ENCODE results near the gene DAGLA.

Gene DAGLA

DNA sequence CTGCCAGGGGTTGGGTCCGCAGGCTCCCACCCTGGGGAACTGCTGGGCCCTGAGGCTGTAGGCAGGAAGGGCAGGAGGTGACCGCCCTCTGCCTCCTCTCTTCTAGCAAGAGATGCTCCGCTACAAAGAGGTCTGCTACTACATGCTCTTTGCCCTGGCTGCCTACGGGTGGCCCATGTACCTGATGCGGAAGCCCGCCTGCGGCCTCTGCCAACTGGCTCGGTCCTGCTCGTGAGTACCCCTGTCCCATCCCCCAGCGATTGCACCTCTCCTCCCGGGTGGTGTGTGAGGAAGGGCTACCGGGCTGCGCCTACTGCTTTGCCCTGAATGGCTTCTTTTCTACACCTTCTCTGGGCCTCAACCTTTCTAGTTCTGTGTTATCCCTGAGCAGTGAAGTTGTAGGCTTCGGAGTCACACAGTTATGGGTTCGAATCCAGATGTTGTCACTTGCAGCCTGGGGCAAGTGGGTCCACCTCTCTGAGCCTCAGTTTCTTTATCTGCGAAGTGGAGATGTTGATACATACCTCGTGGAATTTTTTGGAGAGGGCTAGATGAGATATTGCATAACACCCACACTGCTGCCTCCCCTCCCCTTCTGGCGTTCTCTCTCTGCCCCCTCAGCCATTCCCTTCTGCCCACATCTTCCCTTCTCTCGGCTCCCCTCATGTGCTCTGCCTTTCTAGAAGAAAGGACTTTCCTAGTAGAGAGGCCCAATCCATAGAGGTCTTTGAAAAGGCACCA, 51.2 kb downstream of the DAGLA start:
- DNase-seq: no peak

DNA sequence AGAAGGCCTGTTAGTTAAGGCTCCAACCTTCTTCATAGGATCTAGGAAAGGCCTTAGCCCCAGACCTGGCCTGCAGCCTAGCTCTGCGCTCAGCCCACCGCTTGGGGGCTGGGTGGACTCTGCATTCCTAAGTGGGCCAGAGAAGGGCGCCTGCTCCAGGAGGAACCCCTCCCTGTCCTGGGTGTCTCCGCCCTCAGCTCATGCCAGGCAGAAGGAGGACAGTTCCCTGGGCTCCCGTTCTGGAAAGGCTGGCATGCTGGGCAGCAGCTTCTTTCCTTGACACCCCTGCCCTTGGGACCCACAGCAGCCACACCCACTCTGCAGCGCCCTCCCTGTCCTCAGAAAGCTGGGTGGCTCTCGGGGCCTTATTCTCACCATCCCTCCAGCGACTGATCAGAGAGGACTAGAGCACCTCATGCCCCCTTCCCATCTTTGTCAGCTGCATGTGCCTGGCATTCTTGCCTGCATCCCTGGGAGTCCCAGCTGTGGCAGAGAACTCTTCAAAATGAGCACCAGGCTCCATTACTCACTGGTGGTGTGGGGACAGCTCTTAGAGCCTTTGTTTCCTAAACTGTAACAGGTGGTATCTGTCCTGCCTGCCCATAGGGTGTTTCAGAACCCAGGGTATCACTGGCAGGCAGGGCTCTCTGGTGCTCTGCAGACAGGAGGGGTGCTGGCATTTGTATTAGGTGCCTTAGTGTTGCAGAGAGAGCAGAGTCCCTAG, 51.9 kb downstream of the DAGLA start:
- no peak for DNase-seq

DNA sequence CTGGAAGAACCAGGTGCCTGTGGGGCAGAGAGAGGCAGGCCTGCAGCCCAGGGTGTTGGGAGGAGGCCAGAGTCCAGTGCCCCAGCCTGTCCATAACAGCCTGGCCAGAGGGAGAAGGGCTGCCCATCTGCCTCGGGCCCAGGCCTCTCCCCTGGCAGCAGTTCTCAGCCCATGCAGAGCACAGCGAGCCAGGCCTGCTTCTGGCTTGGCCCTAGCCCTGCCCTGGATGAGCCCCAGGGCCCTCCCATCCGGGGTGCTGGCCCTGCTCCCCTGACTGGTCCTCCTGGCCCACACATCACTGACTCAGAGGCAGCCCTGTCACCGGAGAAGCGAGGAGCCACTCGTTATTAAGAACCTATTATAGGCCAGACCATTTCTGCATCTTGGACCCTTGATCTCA, 52.5 kb downstream of the DAGLA start:
- DNase-seq: no peak

DNA sequence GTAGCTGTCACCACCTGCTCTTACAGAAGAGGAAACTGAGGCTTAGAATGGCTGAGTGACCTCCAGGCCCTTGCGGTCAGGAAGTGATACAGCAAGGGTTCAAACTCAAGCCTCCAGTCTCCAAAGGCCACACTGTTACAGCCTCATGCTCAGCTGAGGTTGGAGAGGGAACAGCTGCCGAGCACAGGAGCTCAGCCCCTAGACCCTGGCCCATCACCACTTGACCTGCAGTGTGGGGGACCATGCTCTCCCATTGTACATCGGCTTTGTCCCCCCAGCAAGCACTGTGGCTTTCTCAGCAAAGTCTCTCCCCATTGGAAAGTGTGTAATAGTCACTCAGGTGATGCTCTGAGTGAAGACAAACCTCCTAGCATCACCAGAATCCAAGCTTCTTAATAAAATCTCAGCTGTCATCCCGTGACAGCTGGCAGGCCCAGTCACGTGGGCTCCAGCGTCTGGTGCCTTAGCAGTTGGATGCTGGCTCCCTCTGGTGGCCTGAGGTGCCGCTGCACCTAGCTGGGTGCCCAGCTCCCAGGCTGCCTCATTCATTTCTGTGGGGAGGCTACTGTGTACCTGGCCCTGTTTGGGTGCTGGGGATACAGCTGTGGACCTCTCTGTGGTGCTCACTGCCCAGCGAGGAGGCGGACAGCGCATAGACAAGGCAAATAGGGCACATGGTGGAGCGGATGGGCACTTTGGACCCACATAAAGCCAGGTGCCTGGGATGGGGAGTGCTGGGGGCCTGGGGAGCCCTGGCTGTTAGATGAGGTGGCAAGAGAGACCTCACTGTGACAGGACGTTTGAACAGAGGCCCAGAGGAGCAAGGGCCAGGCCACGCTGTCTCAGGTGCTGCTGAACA, 53.2 kb downstream of the DAGLA start:
- DNase-seq: peak; percentile 84

DNA sequence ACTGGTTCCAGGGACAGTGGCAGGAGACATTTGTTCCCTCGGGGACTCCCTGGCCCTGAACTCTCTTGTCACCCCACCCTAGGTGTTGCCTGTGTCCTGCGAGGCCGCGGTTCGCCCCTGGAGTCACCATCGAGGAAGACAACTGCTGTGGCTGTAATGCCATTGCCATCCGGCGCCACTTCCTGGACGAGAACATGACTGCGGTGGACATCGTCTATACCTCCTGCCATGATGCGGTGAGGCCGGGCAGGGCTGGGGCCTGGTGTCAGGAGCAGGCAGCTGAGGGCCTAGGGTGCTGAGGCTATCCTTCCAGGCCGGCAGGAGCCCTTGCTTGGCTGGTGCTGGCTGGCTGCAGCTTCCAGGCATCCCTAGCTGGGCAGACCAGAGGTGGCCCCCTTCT, 54.6 kb downstream of the DAGLA start:
- no peak for DNase-seq

DNA sequence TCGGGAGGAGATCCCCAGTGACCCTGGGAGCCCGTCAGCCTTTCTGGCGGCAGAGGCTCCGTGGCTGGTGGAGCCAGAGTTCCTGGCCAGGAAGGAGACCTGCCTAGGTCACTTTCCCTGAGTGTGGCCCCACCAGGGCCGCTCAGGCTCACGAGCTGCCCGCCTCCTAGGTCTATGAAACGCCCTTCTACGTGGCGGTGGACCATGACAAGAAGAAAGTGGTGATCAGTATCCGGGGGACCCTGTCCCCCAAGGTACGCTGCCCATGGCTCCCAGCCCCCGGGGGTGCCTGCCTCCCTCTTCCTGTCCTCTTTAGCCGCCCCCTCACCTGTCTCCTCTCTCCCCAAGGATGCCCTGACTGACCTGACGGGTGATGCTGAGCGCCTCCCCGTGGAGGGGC, 55.2 kb downstream of the DAGLA start:
- no peak for DNase-seq

DNA sequence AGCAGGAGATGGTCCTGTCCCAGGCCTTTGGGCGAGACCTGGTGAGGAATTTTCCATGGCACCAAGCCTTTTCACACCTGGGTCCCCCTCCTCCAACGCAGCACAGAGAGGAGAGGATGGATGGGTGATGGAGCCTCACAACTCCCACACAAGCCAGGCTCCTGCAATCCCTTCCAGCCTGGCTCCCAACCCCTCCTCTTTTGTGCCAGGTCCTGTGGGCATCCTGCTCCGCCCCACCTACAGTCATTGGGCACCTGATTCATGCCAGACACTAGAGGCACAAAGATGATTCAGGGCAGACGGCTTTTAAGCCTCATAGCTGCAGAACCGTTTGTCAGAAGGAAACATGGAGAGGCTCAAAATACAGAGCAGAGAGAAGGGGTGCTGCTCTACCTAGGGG, 56.1 kb downstream of the DAGLA start:
- no peak for DNase-seq

DNA sequence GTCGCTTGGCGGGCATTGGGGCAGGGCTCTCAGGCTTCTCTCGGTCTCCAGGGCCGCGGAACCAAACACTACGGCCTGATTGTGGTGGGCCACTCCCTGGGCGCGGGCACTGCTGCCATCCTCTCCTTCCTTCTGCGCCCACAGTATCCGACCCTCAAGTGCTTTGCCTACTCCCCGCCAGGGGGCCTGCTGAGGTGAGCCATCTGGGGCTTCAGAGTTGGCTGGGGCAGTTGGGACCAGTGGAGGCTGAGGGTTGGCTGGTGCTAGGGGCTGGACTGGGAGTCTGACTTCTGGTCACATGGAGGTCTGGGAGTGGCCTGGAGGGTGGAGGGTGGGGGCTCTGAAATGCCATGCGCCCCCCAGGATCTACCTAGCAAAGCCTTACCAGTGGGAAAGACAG, 56.9 kb downstream of the DAGLA start:
- DNase-seq: no peak

DNA sequence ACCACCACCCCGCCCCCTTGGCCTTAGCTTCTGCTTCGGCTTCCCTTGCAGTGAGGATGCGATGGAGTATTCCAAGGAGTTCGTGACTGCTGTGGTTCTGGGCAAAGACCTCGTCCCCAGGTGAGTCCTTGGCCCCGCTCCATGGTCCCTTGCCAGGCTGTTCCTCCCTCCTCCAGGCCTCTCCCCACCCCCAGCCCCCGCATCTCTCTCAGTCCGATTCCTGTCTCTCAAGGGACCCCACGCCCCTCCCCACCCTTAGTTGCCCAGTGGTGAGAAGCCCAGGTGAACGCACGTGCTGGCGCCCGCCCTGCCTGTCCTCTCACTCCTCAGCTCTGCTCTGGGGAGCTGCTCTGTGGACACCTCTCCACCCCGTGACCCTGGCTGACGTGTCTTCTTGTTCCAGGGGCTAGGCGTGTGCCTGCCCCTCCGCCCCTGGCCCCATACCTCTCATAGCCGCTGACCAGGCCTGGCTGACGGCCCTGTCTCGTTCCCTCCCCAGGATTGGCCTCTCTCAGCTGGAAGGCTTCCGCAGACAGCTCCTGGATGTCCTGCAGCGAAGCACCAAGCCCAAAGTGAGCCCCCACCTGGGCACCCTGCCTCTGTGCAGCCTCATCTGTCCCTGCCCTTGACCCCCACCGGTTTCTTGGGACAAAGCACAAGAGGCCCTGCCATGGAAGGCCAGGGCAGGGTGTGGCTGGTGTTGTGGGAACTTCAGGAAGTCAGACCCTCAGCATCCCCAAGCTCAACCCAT, 57.6 kb downstream of the DAGLA start:
- DNase-seq: no peak

DNA sequence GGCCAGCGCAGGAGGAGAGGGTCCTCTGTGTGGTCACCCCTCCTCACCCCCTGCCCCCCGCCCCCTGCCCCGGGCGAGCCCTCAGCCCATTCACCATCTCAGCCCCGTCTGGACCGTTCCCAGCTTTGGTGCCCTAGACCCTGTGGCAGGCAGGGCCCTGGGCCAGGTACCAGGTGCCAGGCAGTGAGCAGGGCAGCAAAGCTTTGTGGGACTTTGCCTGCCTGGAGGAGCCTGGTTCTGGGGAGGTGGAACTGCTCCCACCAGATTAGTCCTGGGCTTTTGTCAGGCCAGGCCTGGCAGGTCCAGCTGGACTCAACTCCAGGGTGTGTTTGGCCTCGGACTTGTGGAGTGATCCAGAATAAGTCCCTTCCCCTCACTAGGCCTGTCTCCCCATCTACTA, 58.6 kb downstream of the DAGLA start:
- DNase-seq: no peak

DNA sequence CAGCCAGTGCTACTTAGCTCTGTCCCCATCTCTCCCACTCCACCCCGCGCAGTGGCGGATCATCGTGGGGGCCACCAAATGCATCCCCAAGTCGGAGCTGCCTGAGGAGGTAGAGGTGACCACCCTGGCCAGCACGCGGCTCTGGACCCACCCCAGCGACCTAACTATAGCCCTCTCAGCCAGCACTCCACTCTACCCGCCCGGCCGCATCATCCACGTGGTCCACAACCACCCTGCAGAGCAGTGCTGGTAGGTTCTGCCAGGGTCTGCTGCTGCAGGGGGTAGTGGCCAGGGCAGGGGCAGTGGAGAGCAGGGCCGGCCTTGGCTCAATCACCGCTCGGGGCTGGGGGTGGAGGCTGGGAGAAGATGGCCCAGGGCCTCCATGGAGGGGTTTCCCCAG, 59.2 kb downstream of the DAGLA start:
- DNase-seq: no peak

DNA sequence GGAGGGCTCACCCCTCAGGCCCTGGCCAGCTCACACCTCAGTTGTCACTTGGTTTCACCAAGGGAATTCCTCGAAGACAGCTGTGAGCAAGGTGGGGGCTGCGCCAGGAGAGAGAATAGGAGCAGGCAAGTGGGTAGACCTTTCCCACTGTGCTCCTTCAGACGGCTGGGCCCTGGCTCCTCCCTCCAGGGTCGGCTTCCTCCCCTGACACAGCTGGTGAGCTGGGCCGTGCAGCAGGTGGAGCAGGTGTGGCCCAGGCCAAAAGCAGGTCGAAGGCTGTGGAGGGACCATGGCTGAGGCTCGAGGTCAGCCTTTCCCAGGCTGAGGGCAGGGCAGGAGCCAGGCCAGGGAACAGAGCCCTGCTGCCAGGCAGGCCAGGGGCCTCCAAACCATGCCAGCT, 59.8 kb downstream of the DAGLA start:
- no peak for DNase-seq

DNA sequence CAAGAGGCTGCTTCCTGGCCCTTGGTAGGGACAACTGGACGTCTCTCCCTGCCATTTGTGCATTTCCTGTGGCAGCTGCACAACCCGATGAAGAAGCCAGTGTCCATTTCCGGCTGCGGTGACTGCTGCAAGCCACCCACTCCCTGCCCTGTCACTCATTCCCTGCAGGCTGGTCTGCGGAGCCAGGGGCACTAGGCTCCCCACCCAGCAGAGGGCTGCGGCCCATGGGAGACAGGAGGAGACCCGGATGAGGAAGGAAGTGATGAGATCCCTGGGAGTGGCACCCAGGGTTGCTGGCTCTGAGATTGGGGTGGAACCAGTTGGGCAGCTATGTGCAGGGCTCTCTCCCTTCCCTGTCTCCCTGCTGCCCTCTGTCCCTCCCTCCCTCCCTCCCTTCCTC, 62.2 kb downstream of the DAGLA start:
- no peak for DNase-seq

DNA sequence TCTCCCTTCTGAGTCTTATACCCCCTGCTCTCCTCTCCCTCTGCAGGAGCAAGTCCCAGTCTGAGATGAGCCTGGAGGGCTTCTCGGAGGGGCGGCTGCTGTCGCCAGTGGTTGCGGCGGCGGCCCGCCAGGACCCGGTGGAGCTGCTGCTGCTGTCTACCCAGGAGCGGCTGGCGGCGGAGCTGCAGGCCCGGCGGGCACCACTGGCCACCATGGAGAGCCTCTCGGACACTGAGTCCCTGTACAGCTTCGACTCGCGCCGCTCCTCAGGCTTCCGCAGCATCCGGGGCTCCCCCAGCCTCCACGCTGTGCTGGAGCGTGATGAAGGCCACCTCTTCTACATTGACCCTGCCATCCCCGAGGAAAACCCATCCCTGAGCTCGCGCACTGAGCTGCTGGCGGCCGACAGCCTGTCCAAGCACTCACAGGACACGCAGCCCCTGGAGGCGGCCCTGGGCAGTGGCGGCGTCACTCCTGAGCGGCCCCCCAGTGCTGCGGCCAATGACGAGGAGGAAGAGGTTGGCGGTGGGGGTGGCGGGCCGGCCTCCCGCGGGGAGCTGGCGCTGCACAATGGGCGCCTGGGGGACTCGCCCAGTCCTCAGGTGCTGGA, 63.4 kb downstream of the DAGLA start:
- no peak for DNase-seq

DNA sequence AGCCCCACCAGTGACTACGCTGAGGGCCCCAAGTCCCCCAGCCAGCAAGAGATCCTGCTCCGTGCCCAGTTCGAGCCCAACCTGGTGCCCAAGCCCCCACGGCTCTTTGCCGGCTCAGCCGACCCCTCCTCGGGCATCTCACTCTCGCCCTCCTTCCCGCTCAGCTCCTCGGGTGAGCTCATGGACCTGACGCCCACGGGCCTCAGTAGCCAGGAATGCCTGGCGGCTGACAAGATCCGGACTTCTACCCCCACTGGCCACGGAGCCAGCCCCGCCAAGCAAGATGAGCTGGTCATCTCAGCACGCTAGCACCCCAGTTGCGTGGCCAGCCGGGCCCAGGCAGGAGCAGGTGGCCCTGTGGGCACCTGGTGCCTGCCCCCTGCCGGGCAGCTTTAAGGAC, 64.0 kb downstream of the DAGLA start:
- no peak for DNase-seq

DNA sequence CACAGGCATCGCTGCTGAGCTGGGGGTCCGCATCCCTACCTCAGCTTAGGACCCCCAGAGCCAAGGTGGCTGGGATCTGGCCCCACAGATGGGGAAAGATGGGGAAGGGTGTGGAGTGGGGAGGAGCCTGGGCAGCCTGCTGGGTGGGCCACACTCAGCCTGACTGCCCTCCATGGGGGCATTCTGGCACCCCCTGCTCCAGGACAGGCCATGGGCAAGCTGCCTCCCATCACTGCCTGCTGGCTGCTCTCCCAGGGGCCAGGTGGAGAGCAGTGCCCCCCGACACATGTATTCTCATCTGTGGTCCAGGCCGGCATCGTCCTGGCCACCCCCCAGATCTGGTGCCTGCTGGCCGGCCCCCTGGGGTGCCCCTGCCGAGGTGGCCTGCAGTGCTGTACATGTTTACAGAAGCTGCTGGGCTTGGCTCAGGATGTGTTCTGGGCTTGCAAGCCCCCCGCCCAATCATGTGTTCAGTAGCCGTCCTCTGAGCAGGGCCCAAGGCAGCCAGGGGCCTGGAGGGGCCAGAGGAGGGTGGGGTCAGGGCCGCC, 64.5 kb downstream of the DAGLA start:
- no peak for DNase-seq

DNA sequence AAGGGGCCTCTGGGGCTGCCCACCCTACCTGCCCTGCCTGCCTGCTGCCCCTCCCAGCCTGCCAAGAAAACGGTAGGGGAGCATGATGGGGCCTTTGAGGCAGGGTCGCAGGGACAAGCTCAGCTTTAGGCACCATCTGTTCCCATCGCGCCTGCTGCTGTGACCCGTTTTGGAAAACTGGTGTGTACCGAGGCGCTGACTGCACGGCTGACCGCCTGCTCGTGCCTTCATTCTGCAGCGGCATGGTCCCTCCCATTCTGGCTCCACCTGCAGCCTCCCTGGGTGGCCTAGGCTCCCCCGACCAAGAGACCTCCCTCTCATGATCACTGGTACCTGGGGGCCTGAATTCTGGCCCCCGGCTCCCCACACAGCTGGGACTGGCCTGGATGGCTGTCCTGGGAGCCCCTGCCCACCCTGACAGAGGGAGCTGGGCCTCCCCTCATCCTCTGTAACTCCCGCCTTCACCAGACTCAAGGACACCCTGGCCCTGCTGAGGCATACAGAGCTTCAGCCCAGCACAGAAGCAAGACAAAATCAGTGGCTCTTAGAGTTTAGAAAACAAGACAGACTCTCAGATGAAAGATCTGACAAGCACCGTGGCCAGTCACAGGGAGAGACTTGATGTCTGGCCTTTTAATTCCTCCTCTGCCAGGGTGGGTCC, 65.7 kb downstream of the DAGLA start:
- DNase-seq: no peak

DNA sequence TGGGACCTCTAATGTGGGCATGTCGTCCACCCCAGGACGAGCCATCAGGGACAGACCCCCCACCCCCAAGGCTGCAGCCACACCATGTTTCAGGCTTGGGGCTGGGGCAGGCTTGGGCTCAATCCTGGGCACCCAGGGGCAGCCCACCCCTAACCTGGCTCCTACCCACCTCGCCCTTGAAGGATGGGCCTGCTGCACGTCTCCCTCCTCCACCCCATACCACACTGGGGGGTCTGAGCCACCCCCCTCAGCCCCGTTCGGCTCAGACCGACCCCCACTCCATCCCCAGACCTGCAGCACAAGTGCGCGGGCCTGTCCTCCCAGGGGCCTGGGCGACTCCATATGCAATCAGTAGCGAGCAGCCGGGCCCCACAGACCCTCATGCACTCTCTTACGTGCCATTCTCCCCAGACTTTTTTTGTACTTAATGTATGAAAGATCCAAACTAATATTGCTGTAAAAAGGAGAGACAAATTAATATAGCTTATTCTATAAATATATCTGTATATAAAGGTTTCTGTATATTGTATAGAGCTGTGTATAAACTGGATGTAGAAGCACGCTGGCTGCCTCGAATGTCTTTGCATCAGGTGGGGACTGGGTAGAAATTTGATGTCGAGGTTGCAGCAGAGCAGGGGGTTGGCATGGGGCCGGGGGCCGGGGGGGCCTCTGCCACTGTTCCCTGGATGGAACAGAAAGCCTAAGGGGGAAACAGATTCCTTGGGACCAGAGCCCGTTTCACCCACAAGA, 66.4 kb downstream of the DAGLA start:
- DNase-seq: no peak

DNA sequence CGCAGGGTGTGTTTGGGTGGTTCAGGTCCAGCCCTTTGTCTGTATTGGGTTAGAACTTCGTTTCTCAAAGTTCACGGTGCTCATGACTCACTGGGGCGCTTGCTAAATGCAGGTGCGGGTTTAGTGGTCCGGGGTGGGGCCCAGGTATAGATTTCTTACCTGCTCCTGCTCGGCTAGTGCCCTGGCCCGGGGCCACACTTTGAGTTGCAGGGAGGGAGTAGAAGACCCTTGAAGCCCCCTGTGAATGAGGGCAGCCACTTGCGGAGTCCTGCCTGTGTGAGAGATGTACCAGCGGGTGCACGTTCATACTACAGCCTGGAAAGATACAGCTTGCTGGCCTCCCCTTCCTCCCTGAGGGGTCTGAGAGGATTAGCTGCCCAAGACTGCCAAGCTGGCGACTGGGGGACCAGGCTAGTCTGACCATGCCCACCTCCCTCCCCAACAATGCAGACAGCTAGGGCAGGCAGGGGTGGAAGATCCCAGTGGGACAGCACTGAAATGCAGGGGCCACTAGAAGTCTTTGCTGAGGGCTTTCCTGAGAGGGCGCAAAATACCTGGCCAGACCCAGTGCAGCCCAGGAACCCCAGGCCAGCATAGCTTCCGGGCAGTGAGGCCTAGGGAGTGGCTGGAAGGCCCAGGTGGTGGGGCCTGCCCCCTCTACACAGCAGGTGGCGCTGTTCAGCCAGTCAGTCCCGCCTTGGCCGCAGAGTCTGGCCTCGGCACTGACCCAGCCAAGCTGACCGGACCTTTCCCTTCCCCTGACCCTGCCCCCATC, 67.2 kb downstream of the DAGLA start:
- DNase-seq: no peak

DNA sequence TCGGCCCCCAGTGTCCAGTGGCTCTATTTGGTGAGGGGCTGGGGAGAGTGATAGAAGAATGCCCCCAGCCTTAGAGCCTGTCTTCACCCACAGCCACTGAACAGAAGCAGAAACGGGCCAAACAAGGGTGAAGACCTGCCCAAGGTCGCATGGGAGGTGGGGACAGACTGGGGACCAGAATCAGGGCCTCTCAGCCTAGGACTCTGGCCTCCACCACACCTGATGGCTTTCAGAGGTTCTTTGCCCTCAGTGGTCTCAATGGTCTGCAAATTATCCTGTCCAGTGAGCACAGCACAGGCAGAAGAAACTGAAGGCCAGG, 67.7 kb downstream of the DAGLA start:
- DNase-seq: no peak
